ENCODE data around the gene PITPNM1.

Gene PITPNM1

DNA sequence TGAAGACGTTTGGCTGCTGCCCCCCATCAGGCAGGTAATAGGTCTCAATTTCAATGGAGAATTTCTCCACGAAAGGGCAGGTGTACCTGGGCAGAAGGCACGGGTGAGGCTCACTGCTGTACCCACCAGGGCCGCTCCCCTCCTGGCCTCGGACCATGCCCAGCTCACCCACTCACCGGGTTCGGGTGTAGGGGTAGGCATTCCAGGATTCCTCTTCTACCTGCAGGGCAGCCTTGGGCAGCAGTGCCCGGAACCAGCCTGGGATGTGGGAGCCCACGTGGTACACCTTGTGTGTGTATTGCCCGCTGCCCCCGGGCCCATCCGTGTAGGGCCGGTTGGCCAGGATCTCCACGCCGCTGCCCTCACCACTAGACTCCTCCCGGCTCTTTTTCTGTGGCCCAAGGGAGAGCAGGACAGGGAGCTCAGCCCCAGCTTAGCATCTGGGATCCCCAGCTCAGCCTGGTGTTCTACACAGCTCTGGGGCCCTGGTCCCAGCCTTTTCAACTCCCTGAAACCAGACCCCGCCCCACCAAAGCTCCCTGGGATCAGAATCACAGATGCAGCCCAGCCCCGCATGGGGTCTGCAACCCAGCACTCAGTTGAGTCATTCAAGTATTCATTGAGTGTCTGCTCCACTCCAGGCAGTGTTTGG is 2.7 kb downstream of the PITPNM1 start:
- TF ChIP-seq, protein P1, sequence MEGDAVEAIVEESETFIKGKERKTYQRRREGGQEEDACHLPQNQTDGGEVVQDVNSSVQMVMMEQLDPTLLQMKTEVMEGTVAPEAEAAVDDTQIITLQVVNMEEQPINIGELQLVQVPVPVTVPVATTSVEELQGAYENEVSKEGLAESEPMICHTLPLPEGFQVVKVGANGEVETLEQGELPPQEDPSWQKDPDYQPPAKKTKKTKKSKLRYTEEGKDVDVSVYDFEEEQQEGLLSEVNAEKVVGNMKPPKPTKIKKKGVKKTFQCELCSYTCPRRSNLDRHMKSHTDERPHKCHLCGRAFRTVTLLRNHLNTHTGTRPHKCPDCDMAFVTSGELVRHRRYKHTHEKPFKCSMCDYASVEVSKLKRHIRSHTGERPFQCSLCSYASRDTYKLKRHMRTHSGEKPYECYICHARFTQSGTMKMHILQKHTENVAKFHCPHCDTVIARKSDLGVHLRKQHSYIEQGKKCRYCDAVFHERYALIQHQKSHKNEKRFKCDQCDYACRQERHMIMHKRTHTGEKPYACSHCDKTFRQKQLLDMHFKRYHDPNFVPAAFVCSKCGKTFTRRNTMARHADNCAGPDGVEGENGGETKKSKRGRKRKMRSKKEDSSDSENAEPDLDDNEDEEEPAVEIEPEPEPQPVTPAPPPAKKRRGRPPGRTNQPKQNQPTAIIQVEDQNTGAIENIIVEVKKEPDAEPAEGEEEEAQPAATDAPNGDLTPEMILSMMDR (IDR thresholded peaks at IDR 0.05; ENCODE audit: insufficient read depth, low read length, poor library complexity, severe bottlenecking) = no peak
- TF ChIP-seq EZH2phosphoT487 (conservative IDR thresholded peaks at IDR 0.05; ENCODE audit: low read length) = no peak
- no peaks in the 10 kb centered on the region for H3K36me3 ChIP-seq (ENCODE audit: low read length)

DNA sequence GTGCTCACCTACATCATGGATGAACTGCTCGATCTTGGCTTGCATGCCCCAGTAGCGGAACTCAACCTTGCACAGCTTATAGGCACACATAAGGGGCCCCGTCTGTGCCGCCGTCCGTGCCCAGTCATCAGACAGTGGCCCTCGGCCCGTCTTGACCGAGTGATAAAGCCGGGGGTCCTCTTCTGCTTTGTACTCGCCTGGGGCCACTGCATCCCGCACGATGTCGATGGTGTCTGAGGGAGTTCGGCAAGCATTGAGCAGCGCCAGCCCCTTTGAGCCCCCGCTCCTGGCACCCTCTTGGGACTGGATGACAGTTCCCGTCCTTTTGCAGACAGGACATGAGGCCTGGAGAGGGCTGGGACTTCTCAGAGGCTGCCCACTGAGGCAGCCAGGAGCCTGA is 3.3 kb downstream of the PITPNM1 start:
- TF ChIP-seq EZH2phosphoT487 (conservative IDR thresholded peaks at IDR 0.05; ENCODE audit: low read length) = no peak
- TF ChIP-seq, protein P1 (IDR thresholded peaks at IDR 0.05; ENCODE audit: insufficient read depth, low read length, poor library complexity, severe bottlenecking) = no peak
- Histone ChIP-seq H3K27ac (ENCODE audit: low read depth, low read length) (no peak overlapping the region), H3K9me3 (ENCODE audit: insufficient read depth, low read length) (no peaks in the 10 kb centered on the region), H3K36me3 (ENCODE audit: low read length) (no peaks in the 10 kb centered on the region), H4K20me1 (ENCODE audit: low read depth, low read length) (no peaks in the 10 kb centered on the region; the same call in 1 of the 2 replicates), H2AFZ (ENCODE audit: low read depth, low read length, severe bottlenecking) (no peak overlapping the region), H3K9me2 (replicated peaks; ENCODE audit: insufficient read depth, low read length) (no peaks in the 10 kb centered on the region), H3F3A (ENCODE audit: insufficient read depth) (peaks cover 13% of the 10 kb centered on the region), H3K9ac (ENCODE audit: low read length) (no peak overlapping the region), H3K27me3 (ENCODE audit: low read length) (no peaks in the 10 kb centered on the region), H3K79me2 (ENCODE audit: insufficient read depth, low read length) (peaks cover 17% of the 10 kb centered on the region), H3K4me3 (ENCODE audit: insufficient read depth, low read length, poor library complexity, severe bottlenecking) (no peak overlapping the region), H3K4me2 (ENCODE audit: low read depth, low read length, poor library complexity, severe bottlenecking) (no peak overlapping the region)

More for the DNA sequence above, 2.7 kb downstream of the PITPNM1 start:
- Histone ChIP-seq H3K79me2 (ENCODE audit: insufficient read depth, low read length) (peaks cover 23% of the 10 kb centered on the region), H3K4me2 (ENCODE audit: low read depth, low read length, poor library complexity, severe bottlenecking) (no peak overlapping the region), H3K9ac (ENCODE audit: low read length) (no peak overlapping the region), H3K27ac (ENCODE audit: low read depth, low read length) (no peak overlapping the region), H2AFZ (ENCODE audit: low read depth, low read length, severe bottlenecking) (no peak overlapping the region), H3F3A (ENCODE audit: insufficient read depth) (peaks cover 13% of the 10 kb centered on the region), H3K27me3 (ENCODE audit: low read length) (no peaks in the 10 kb centered on the region), H4K20me1 (ENCODE audit: low read depth, low read length) (no peaks in the 10 kb centered on the region; the same call in 1 of the 2 replicates), H3K4me3 (ENCODE audit: insufficient read depth, low read length, poor library complexity, severe bottlenecking) (no peak overlapping the region), H3K9me2 (replicated peaks; ENCODE audit: insufficient read depth, low read length) (no peaks in the 10 kb centered on the region), H3K9me3 (ENCODE audit: insufficient read depth, low read length) (no peaks in the 10 kb centered on the region)

DNA sequence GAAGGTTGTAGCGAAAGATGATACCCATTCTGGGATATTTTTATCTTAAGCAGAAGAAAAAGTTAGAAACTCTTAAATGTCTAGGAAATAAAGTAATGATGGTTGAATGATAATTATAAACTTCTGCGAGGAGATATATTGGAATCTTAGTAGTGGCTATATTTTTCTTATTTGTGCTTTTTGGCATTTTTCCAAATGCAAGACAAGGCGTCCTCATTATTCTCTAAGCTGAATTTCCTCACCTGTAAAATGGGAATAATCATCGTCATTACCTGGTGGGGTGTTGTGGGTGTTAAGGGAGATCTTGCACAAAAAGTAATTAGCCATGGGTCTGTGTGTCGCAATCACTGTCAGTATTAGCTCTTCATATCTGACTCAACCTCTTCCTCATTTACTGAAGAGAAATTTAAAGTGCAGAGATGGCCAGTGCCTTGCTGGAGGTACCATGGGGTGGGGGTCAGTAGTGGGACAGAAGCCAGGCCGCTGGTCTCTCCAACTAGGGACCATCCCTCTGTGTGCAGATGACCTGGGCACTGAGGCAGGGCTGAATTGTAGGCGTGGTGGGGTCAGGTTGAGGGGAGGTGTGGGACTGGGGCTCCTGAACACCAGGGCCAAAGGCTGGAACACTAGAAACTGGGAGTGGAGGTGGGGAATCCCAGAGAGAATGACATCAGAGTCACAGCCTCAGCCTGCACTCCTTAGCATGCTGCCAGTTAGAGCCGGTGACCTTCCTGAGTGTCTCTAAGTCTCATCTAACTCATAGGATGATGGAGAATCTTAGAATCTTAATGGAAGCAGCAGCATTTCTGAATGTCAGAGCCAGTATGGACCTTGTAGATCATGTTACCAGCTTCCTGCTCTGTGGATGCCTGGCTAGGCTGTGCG is 4.1 kb downstream of the PITPNM1 start:
- Histone ChIP-seq H3K27me3 (ENCODE audit: low read length) (no peaks in the 10 kb centered on the region), H3K9ac (ENCODE audit: low read length) (no peak overlapping the region)

More for the DNA sequence above, 4.1 kb downstream of the PITPNM1 start:
- Histone ChIP-seq H4K20me1 (ENCODE audit: low read depth, low read length) (no peaks in the 10 kb centered on the region; the same call in 1 of the 2 replicates), H2AFZ (ENCODE audit: low read depth, low read length, severe bottlenecking) (no peak overlapping the region), H3F3A (ENCODE audit: insufficient read depth) (peaks cover 7% of the 10 kb centered on the region), H3K79me2 (ENCODE audit: insufficient read depth, low read length) (peaks cover 16% of the 10 kb centered on the region), H3K36me3 (ENCODE audit: low read length) (no peaks in the 10 kb centered on the region), H3K4me2 (ENCODE audit: low read depth, low read length, poor library complexity, severe bottlenecking) (no peak overlapping the region), H3K9me3 (ENCODE audit: insufficient read depth, low read length) (no peaks in the 10 kb centered on the region), H3K9me2 (replicated peaks; ENCODE audit: insufficient read depth, low read length) (no peaks in the 10 kb centered on the region), H3K27ac (ENCODE audit: low read depth, low read length) (no peak overlapping the region), H3K4me3 (ENCODE audit: insufficient read depth, low read length, poor library complexity, severe bottlenecking) (no peak overlapping the region)
- TF ChIP-seq EZH2phosphoT487 (conservative IDR thresholded peaks at IDR 0.05; ENCODE audit: low read length) = no peak
- TF ChIP-seq, protein P1 (IDR thresholded peaks at IDR 0.05; ENCODE audit: insufficient read depth, low read length, poor library complexity, severe bottlenecking) = no peak

Measured in SU-DHL-6 (cell line).